ENCODE results near the gene CRBN.

- TF ChIP-seq CTCF (IDR thresholded peaks at IDR 0.05) (no peak), POLR2A (IDR thresholded peaks at IDR 0.05) (no peak)
Measured at GRCh38 chr3:3221528-3221927, 42.0 kb upstream of the CRBN start.
